ENCODE data around the gene IL12RB1.

DNA sequence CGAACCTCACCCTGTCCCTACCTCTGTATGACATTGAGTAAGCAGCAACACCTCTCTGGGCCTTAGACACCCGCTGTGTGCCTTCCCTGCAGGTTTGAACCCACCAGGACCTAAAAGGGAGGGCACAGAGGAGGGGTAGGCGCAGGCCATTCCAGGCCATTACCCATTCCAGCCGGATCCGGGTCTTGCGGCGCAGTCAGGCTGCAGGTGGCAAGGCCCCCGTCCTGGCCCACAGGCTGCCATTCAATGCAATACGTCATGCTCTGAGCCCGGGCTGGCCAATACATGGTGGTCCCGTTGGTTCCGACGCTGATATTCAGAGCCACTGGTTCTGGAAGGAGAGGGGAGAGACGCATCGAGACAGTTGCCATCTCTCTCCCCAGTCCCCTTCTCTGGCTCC is 17.4 kb downstream of the IL12RB1 start:
- TF ChIP-seq, protein P1, sequence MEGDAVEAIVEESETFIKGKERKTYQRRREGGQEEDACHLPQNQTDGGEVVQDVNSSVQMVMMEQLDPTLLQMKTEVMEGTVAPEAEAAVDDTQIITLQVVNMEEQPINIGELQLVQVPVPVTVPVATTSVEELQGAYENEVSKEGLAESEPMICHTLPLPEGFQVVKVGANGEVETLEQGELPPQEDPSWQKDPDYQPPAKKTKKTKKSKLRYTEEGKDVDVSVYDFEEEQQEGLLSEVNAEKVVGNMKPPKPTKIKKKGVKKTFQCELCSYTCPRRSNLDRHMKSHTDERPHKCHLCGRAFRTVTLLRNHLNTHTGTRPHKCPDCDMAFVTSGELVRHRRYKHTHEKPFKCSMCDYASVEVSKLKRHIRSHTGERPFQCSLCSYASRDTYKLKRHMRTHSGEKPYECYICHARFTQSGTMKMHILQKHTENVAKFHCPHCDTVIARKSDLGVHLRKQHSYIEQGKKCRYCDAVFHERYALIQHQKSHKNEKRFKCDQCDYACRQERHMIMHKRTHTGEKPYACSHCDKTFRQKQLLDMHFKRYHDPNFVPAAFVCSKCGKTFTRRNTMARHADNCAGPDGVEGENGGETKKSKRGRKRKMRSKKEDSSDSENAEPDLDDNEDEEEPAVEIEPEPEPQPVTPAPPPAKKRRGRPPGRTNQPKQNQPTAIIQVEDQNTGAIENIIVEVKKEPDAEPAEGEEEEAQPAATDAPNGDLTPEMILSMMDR (IDR thresholded peaks at IDR 0.05): no peak
- TF ChIP-seq POLR2A (IDR thresholded peaks at IDR 0.05): no peak

All from uterus (tissue), 2 donors.